Measurements from ENCODE around the gene KIFC3.
A peak's percentile ranks its signal among the peaks of the same experiment; 100 is the strongest.

KIFC3 gene

GRCh38 chr16:57823836-57824235, 21.5 kb upstream of the KIFC3 start:
- no peak for TF ChIP-seq ZFX (IDR thresholded peaks at IDR 0.05)
- TF ChIP-seq CTCF (conservative IDR thresholded peaks at IDR 0.05), result no peak
- H3K27ac ChIP-seq, result no peak overlapping the region

GRCh38 chr16:57822856-57823255, 20.6 kb upstream of the KIFC3 start:
- no peak overlapping the region for H3K27ac ChIP-seq
- TF ChIP-seq CTCF (conservative IDR thresholded peaks at IDR 0.05) (no peak), ZFX (IDR thresholded peaks at IDR 0.05) (no peak)

- TF ChIP-seq CTCF (conservative IDR thresholded peaks at IDR 0.05), result no peak
- TF ChIP-seq ZFX (IDR thresholded peaks at IDR 0.05), result no peak
- no peak overlapping the region for H3K27ac ChIP-seq
Observed at GRCh38 chr16:57822018-57822553, 19.8 kb upstream of the KIFC3 start.

GRCh38 chr16:57821149-57821971, 19.1 kb upstream of the KIFC3 start:
- no peak overlapping the region for H3K27ac ChIP-seq
- TF ChIP-seq ZFX (IDR thresholded peaks at IDR 0.05), result no peak
- no peak for TF ChIP-seq CTCF (conservative IDR thresholded peaks at IDR 0.05)

GRCh38 chr16:57818377-57819064, 16.2 kb upstream of the KIFC3 start:
- TF ChIP-seq CTCF (conservative IDR thresholded peaks at IDR 0.05), result no peak
- TF ChIP-seq ZFX (IDR thresholded peaks at IDR 0.05), result no peak
- H3K27ac ChIP-seq, result 0 out of 2 replicates have a peak overlapping the region, but pooled peaks have one; percentile 3

- TF ChIP-seq ZFX (IDR thresholded peaks at IDR 0.05) (no peak), CTCF (conservative IDR thresholded peaks at IDR 0.05) (no peak)
- H3K27ac ChIP-seq, result no peak overlapping the region
Observed at GRCh38 chr16:57817680-57818079, 15.4 kb upstream of the KIFC3 start.

All from C4-2B (cell line).